B cell (primary cell): ENCODE data around the gene ZMAT2. TPM values are rescaled to one million over a fixed set of nuclear protein-coding genes. Genes with fewer than 3 reads are reported as not detected.

ENCODE experiments used
- ATAC-seq: fragments of 200-7000 bp; cut with Tn5 transposase; one replicate; pipeline ENCODE4 v1.10.0; 2021; ENCODE audit warnings: low read depth, mild to moderate bottlenecking, moderate number of reproducible peaks, moderate library complexity
- CTCF ChIA-PET: fragments of 350-600 bp; sonication (Branson Sonifier 250); formaldehyde crosslinking; loops from one replicate; lab custom pipeline; 2021; ENCODE audit warnings: antibody characterized with exemption, inconsistent platforms; lab: Charles Lee
- POLR2A ChIA-PET: fragments of 350-600 bp; sonication (Branson Sonifier 250); formaldehyde crosslinking; loops from one replicate; lab custom pipeline; 2021; ENCODE audit warnings: antibody characterized with exemption; lab: Charles Lee
- DNase-seq: peaks from one replicate; pipeline ENCODE4 v3.0.0; 2013
- H2AFZ ChIP-seq: 2 replicates; pipeline ENCODE4 v1.6.1; 2012; ENCODE audit warnings: mild to moderate bottlenecking, low read depth, low read length; ENCODE audit not compliant: insufficient read depth, poor library complexity, severe bottlenecking
- H3K27ac ChIP-seq, 2 donors: 1 replicate in 1 of 2; 2 replicates in 1 of 2; pipeline ENCODE4 v1.5.1; 2012 to 2013; ENCODE audit warnings: low read length in 2 of 2, mild to moderate bottlenecking in 2 of 2, moderate library complexity in 1 of 2
- H3K27me3 ChIP-seq, 4 experiments: fragments of 200-600 bp in 1 of 4; sonication (generic) in 1 of 4; replicated peaks in 1 of 4; 1 replicate in 2 of 4; 2 replicates in 2 of 4; pipeline versions ENCODE4 v1.6.1 to v1.7.0; 2013 to 2016; ENCODE audit warnings: low read length in 3 of 4, mild to moderate bottlenecking in 2 of 4, mixed read lengths in 1 of 4, moderate library complexity in 1 of 4; ENCODE audit not compliant: insufficient read depth in 4 of 4, control insufficient read depth in 3 of 4; ENCODE audit errors: control extremely low read depth in 1 of 4
- H3K36me3 ChIP-seq, 2 experiments: replicated peaks in 1 of 2; 1 replicate in 1 of 2; 2 replicates in 1 of 2; pipeline versions ENCODE4 v1.6.1 to v1.7.1; 2013; ENCODE audit warnings: low read length in 1 of 2; ENCODE audit not compliant: insufficient read depth in 2 of 2, control insufficient read depth in 1 of 2; ENCODE audit errors: control extremely low read depth in 1 of 2, extremely low read depth in 1 of 2
- H3K4me1 ChIP-seq, 2 donors: fragments of 200-600 bp in 1 of 2; sonication (generic) in 1 of 2; 1 replicate in 1 of 2; 2 replicates in 1 of 2; pipeline versions ENCODE4 v1.5.1 to v1.6.1; 2013 to 2017; ENCODE audit warnings: low read length in 2 of 2; ENCODE audit not compliant: control insufficient read depth in 2 of 2, insufficient read depth in 2 of 2
- H3K4me2 ChIP-seq: replicated peaks from 2 replicates; pipeline ENCODE3; 2012; ENCODE audit warnings: mild to moderate bottlenecking, low read depth, low read length; ENCODE audit not compliant: poor library complexity, severe bottlenecking
- H3K4me3 ChIP-seq, 5 experiments: fragments of 200-600 bp in 1 of 5; sonication (generic) in 1 of 5; 1 replicate in 3 of 5; 2 replicates in 2 of 5; pipeline versions ENCODE4 v1.5.1 to v1.7.0; 2011 to 2016; ENCODE audit warnings: low read length in 4 of 5, mild to moderate bottlenecking in 4 of 5, low read depth in 2 of 5, control low read depth in 1 of 5, moderate library complexity in 1 of 5; ENCODE audit not compliant: insufficient read depth in 1 of 5; ENCODE audit errors: control extremely low read depth in 1 of 5, extremely low read depth in 1 of 5
- H3K79me2 ChIP-seq: fragments of 200-600 bp; sonication (generic); one replicate; pipeline ENCODE4 v1.6.0; 2016; ENCODE audit warnings: low read length; ENCODE audit not compliant: control insufficient read depth, insufficient read depth
- H3K9ac ChIP-seq: fragments of 200-600 bp; sonication (generic); 2 replicates; pipeline ENCODE4 v1.6.1; 2017; ENCODE audit warnings: mild to moderate bottlenecking, low read length, moderate library complexity
- H3K9me3 ChIP-seq, 3 donors: one replicate each; pipeline versions ENCODE4 v1.6.1 to v1.7.1; 2013; ENCODE audit warnings: low read length in 2 of 3; ENCODE audit not compliant: control insufficient read depth in 2 of 3, insufficient read depth in 1 of 3; ENCODE audit errors: control extremely low read depth in 1 of 3
- H4K20me1 ChIP-seq: 2 replicates; pipeline ENCODE4 v1.6.0; 2012; ENCODE audit warnings: mild to moderate bottlenecking, low read length; ENCODE audit not compliant: insufficient read depth, control insufficient read depth, poor library complexity, severe bottlenecking
- H3K27ac Mint-ChIP-seq: one replicate; pipeline ENCODE4 v1.8.0; 2021; ENCODE audit warnings: mixed read lengths
- H3K27me3 Mint-ChIP-seq: one replicate; pipeline ENCODE4 v1.8.0; 2021; ENCODE audit warnings: mixed read lengths
- H3K4me1 Mint-ChIP-seq: one replicate; pipeline ENCODE4 v1.8.0; 2021; ENCODE audit warnings: mixed read lengths
- H3K4me3 Mint-ChIP-seq: one replicate; pipeline ENCODE4 v1.8.0; 2021; ENCODE audit warnings: mixed read lengths
- H3K9me3 Mint-ChIP-seq: one replicate; pipeline ENCODE4 v1.8.0; 2022; ENCODE audit warnings: mixed read lengths; ENCODE audit not compliant: insufficient read depth
- EZH2 ChIP-seq: IDR thresholded peaks from 2 replicates; pipeline ENCODE4 v1.6.1; 2012; ENCODE audit warnings: borderline replicate concordance, low read depth, mild to moderate bottlenecking, moderate library complexity, low read length; ENCODE audit not compliant: insufficient read depth, poor library complexity, severe bottlenecking
- WGBS: methylation state at CpG from one replicate; pipeline ENCODE4 v1.1.5; 2013; ENCODE audit warnings: missing lambda C conversion rate; ENCODE audit not compliant: insufficient coverage; 5-methylcytosine and 5-hydroxymethylcytosine counted together
- intact Hi-C: fragments of 100-400 bp; cut with micrococcal nuclease; formaldehyde crosslinking; loops from one replicate; pipeline ENCODE4 v1.10.0; 2022
- polyA plus RNA-seq: library from polyadenylated mRNA; depleted of rRNA; stranded (reverse); fragments of >200 nt; gene quantifications from 2 replicates; pipeline ENCODE4 v1.2.3, GENCODE V29; 2012
- small RNA-seq: library from RNA; depleted of rRNA; stranded (forward); fragments of <200 nt; gene quantifications from one replicate; pipeline ENCODE3, GENCODE V24; 2012; ENCODE audit warnings: low replicate concordance, low read depth; ENCODE audit not compliant: insufficient read length
- total RNA-seq, 2 donors: library from RNA; stranded (reverse); fragments of 120-200 nt in 1 of 2; gene quantifications; 1 replicate in 1 of 2; 2 replicates in 1 of 2; pipeline versions ENCODE4 v1.2.3 to v1.2.4, GENCODE V29; 2013 to 2022
- TF ChIP-seq, protein P1 (sequence below): fragments of 200-600 bp; IDR thresholded peaks from one replicate; pipeline ENCODE4 v1.8.0; 2022; ENCODE audit warnings: antibody characterized with exemption, mild to moderate bottlenecking

Gene ZMAT2
- total and polyA plus RNA-seq, 2 donors (not counting 1 experiment from before 2014, with no cell fraction given): 11.2 to 55.8 TPM

DNA sequence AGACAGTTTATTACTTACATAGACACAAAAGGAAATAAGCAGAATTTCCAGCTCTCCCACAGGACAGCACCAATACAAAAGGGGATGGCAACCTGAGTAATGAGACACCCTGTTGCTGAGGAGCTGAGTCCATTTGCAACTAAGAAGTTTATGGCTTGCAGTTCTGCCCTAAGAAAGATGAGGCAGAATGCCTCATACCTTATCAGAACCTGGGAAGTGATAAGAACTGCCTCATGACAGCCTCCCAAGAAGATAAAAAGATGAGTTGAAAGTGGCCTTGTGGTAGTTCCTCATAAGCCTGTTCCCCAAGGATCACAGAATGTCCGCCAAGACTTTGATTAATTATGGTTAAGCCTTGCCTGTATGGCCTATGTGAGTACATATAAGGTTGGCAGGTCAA, 41.7 kb downstream of the ZMAT2 start:
- peaks cover 8% of the 10 kb centered on the region for H3K27me3 Mint-ChIP-seq
- no peak overlapping the region for H3K27ac ChIP-seq
- TF ChIP-seq, protein P1, sequence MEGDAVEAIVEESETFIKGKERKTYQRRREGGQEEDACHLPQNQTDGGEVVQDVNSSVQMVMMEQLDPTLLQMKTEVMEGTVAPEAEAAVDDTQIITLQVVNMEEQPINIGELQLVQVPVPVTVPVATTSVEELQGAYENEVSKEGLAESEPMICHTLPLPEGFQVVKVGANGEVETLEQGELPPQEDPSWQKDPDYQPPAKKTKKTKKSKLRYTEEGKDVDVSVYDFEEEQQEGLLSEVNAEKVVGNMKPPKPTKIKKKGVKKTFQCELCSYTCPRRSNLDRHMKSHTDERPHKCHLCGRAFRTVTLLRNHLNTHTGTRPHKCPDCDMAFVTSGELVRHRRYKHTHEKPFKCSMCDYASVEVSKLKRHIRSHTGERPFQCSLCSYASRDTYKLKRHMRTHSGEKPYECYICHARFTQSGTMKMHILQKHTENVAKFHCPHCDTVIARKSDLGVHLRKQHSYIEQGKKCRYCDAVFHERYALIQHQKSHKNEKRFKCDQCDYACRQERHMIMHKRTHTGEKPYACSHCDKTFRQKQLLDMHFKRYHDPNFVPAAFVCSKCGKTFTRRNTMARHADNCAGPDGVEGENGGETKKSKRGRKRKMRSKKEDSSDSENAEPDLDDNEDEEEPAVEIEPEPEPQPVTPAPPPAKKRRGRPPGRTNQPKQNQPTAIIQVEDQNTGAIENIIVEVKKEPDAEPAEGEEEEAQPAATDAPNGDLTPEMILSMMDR: no peak
- no peak for TF ChIP-seq EZH2
- H3K9me3 Mint-ChIP-seq: peaks cover 9% of the 10 kb centered on the region
- no peak overlapping the region for H2AFZ ChIP-seq
- DNase-seq (no peak), ATAC-seq (no peak)
- H3K79me2 ChIP-seq: no peaks in the 10 kb centered on the region
- WGBS: no CpG with 5 or more reads among the region's 1 CpG
- intact Hi-C loops: no loop called here
- no peaks in the 10 kb centered on the region for H3K4me1 ChIP-seq
- H3K27ac Mint-ChIP-seq: no peak overlapping the region
- no peaks in the 10 kb centered on the region for H3K27me3 ChIP-seq
- ChIA-PET CTCF (no interaction called here), POLR2A (no interaction called here)
- no peak overlapping the region for H3K4me3 ChIP-seq
- no peak overlapping the region for H3K9ac ChIP-seq
- no peak overlapping the region for H3K4me3 Mint-ChIP-seq
- H4K20me1 ChIP-seq: no peaks in the 10 kb centered on the region
- no peak overlapping the region for H3K4me2 ChIP-seq
- peaks cover 0 to 20% (median 5%) of the 10 kb centered on the region in 3 donors for H3K9me3 ChIP-seq
- H3K36me3 ChIP-seq: no peaks in the 10 kb centered on the region
- no peaks in the 10 kb centered on the region for H3K4me1 Mint-ChIP-seq

- Histone ChIP-seq H4K20me1 (no peaks in the 10 kb centered on the region), H3K79me2 (no peaks in the 10 kb centered on the region), H3K4me3 (no peak overlapping the region), H3K27ac (no peak overlapping the region), H3K27me3 (peaks cover 0 to 6% (median 0%) of the 10 kb centered on the region in 4 experiments), H3K9ac (no peak overlapping the region), H3K9me3 (peaks cover 0 to 37% (median 27%) of the 10 kb centered on the region in 3 donors), H3K4me1 (no peaks in the 10 kb centered on the region), H2AFZ (no peak overlapping the region), H3K4me2 (no peak overlapping the region), H3K36me3 (no peaks in the 10 kb centered on the region)
- TF ChIP-seq, protein P1: no peak
- TF ChIP-seq EZH2: no peak
- no peak overlapping the region for H3K4me3 Mint-ChIP-seq
- intact Hi-C loops: no loop called here
- POLR2A ChIA-PET: no interaction called here
- peaks cover 36% of the 10 kb centered on the region for H3K9me3 Mint-ChIP-seq
- no peaks in the 10 kb centered on the region for H3K27me3 Mint-ChIP-seq
- CTCF ChIA-PET: no interaction called here
- ATAC-seq: no peak
- 91% methylated on average over 5 of the region's 5 CpGs for WGBS
- no peak overlapping the region for H3K27ac Mint-ChIP-seq
- DNase-seq: no peak
- H3K4me1 Mint-ChIP-seq: no peaks in the 10 kb centered on the region
These were observed 53.3 kb downstream of the ZMAT2 start for GRCh38 chr5:140753561-140753960.

Small RNAs within 50 kb of the gene (small RNA-seq; reads per million reads assigned to genes)
- gene VTRNA1-1 (26.9 reads per million, percentile 91 among the genes with 10 or more reads in this experiment), gene VTRNA1-2 (not detected), gene VTRNA1-3 (0.57 reads per million)

Other genes starting within 250 kb of the ZMAT2 start
- gene EIF4EBP3, start 152.8 kb upstream of the ZMAT2 start, total RNA-seq: 8.8 and 15.0 TPM in 2 replicates
- 13.8 and 18.2 TPM in 2 replicates for gene EIF4EBP3, start 152.8 kb upstream of the ZMAT2 start, polyA plus RNA-seq
- gene SRA1, start 143.0 kb upstream of the ZMAT2 start, total RNA-seq: 25.6 and 27.1 TPM in 2 replicates
- 23.2 and 34.4 TPM in 2 replicates for gene SRA1, start 143.0 kb upstream of the ZMAT2 start, polyA plus RNA-seq
- gene APBB3, start 135.8 kb upstream of the ZMAT2 start, total RNA-seq: 73.9 and 79.7 TPM in 2 replicates
- gene APBB3, start 135.8 kb upstream of the ZMAT2 start, polyA plus RNA-seq: 126 and 156 TPM in 2 replicates
- gene SLC35A4, start 135.6 kb upstream of the ZMAT2 start, total RNA-seq: 44.0 and 48.6 TPM in 2 replicates
- 32.6 and 57.8 TPM in 2 replicates for gene SLC35A4, start 135.6 kb upstream of the ZMAT2 start, polyA plus RNA-seq
- 0.97 and 1.8 TPM in 2 replicates for gene CD14, start 67.3 kb upstream of the ZMAT2 start, total RNA-seq
- gene CD14, start 67.3 kb upstream of the ZMAT2 start, polyA plus RNA-seq: 4.3 and 11.4 TPM in 2 replicates
- 33.3 and 36.2 TPM in 2 replicates for gene TMCO6, start 61.0 kb upstream of the ZMAT2 start, total RNA-seq
- gene TMCO6, start 61.0 kb upstream of the ZMAT2 start, polyA plus RNA-seq: 70.4 and 78.3 TPM in 2 replicates
- 40.7 and 41.9 TPM in 2 replicates for gene NDUFA2, start 52.8 kb upstream of the ZMAT2 start, total RNA-seq
- 45.3 and 65.9 TPM in 2 replicates for gene NDUFA2, start 52.8 kb upstream of the ZMAT2 start, polyA plus RNA-seq
- 108 and 110 TPM in 2 replicates for gene IK, start 52.6 kb upstream of the ZMAT2 start, total RNA-seq
- 54.0 and 91.0 TPM in 2 replicates for gene IK, start 52.6 kb upstream of the ZMAT2 start, polyA plus RNA-seq
- 44.7 and 46.2 TPM in 2 replicates for gene WDR55, start 35.5 kb upstream of the ZMAT2 start, total RNA-seq
- gene WDR55, start 35.5 kb upstream of the ZMAT2 start, polyA plus RNA-seq: 43.4 and 55.9 TPM in 2 replicates
- gene DND1, start 26.9 kb upstream of the ZMAT2 start, total RNA-seq: 2.5 and 3.0 TPM in 2 replicates
- 3.6 and 4.3 TPM in 2 replicates for gene DND1, start 26.9 kb upstream of the ZMAT2 start, polyA plus RNA-seq
- 60.5 and 65.6 TPM in 2 replicates for gene HARS1, start 9.1 kb upstream of the ZMAT2 start, total RNA-seq
- 32.6 and 46.1 TPM in 2 replicates for gene HARS1, start 9.1 kb upstream of the ZMAT2 start, polyA plus RNA-seq
- 65.1 and 68.0 TPM in 2 replicates for gene HARS2, start 9.0 kb upstream of the ZMAT2 start, total RNA-seq
- 27.3 and 38.0 TPM in 2 replicates for gene HARS2, start 9.0 kb upstream of the ZMAT2 start, polyA plus RNA-seq
- gene PCDHA1, start 85.7 kb downstream of the ZMAT2 start, total RNA-seq: not detected in 2 replicates
- gene PCDHA1, start 85.7 kb downstream of the ZMAT2 start, polyA plus RNA-seq: not detected in 2 replicates
- gene PCDHA2, start 94.4 kb downstream of the ZMAT2 start, total RNA-seq: not detected in 2 replicates
- not detected in 2 replicates for gene PCDHA2, start 94.4 kb downstream of the ZMAT2 start, polyA plus RNA-seq
- not detected in 2 replicates for gene PCDHA3, start 100.6 kb downstream of the ZMAT2 start, total RNA-seq
- not detected in 2 replicates for gene PCDHA3, start 100.6 kb downstream of the ZMAT2 start, polyA plus RNA-seq
- not detected in 2 replicates for gene PCDHA4, start 106.6 kb downstream of the ZMAT2 start, total RNA-seq
- gene PCDHA4, start 106.6 kb downstream of the ZMAT2 start, polyA plus RNA-seq: not detected in 2 replicates
- not detected in 2 replicates for gene PCDHA5, start 121.2 kb downstream of the ZMAT2 start, total RNA-seq
- gene PCDHA5, start 121.2 kb downstream of the ZMAT2 start, polyA plus RNA-seq: not detected in 2 replicates
- gene PCDHA6, start 127.5 kb downstream of the ZMAT2 start, total RNA-seq: not detected in 2 replicates
- gene PCDHA6, start 127.5 kb downstream of the ZMAT2 start, polyA plus RNA-seq: not detected in 2 replicates
- not detected in 2 replicates for gene PCDHA7, start 133.8 kb downstream of the ZMAT2 start, total RNA-seq
- 0.03 TPM in 1 of 2 replicates, not detected in the other for gene PCDHA7, start 133.8 kb downstream of the ZMAT2 start, polyA plus RNA-seq
- gene PCDHA8, start 140.7 kb downstream of the ZMAT2 start, total RNA-seq: not detected in 2 replicates
- gene PCDHA8, start 140.7 kb downstream of the ZMAT2 start, polyA plus RNA-seq: not detected in 2 replicates
- gene PCDHA9, start 147.9 kb downstream of the ZMAT2 start, total RNA-seq: not detected in 2 replicates
- not detected in 2 replicates for gene PCDHA9, start 147.9 kb downstream of the ZMAT2 start, polyA plus RNA-seq
- not detected in 2 replicates for gene PCDHA10, start 155.4 kb downstream of the ZMAT2 start, total RNA-seq
- not detected in 2 replicates for gene PCDHA10, start 155.4 kb downstream of the ZMAT2 start, polyA plus RNA-seq
- not detected in 2 replicates for gene PCDHA11, start 168.5 kb downstream of the ZMAT2 start, total RNA-seq
- gene PCDHA11, start 168.5 kb downstream of the ZMAT2 start, polyA plus RNA-seq: not detected in 2 replicates
- not detected in 2 replicates for gene PCDHA12, start 174.9 kb downstream of the ZMAT2 start, total RNA-seq
- gene PCDHA12, start 174.9 kb downstream of the ZMAT2 start, polyA plus RNA-seq: not detected in 2 replicates
- not detected in 2 replicates for gene PCDHA13, start 181.7 kb downstream of the ZMAT2 start, total RNA-seq
- gene PCDHA13, start 181.7 kb downstream of the ZMAT2 start, polyA plus RNA-seq: not detected in 2 replicates
- gene PCDHAC1, start 225.9 kb downstream of the ZMAT2 start, total RNA-seq: not detected in 2 replicates
- gene PCDHAC1, start 225.9 kb downstream of the ZMAT2 start, polyA plus RNA-seq: not detected in 2 replicates